Right atrium auricular region (tissue), 2 donors: ENCODE results near the gene NDST3. TPM values are rescaled to one million over a fixed set of nuclear protein-coding genes. Genes with fewer than 3 reads are reported as not detected.

Experiments
- DNase-seq: peaks from one replicate; pipeline ENCODE4 v3.0.0-alpha.2; 2019; ENCODE audit warnings: low spot score
- H3K27ac ChIP-seq, 2 donors: fragments of 200-600 bp; sonication (generic); 1 replicate in 1 of 2; 2 replicates in 1 of 2; pipeline ENCODE4 v1.5.1; 2016 to 2019
- H3K27me3 ChIP-seq, 2 donors: fragments of 200-600 bp; sonication (generic); one replicate each; pipeline versions ENCODE4 v1.5.1 to v1.6.0; 2017 to 2019
- H3K36me3 ChIP-seq: fragments of 200-600 bp; sonication (generic); one replicate; pipeline ENCODE4 v1.5.1; 2016
- H3K4me1 ChIP-seq, 2 donors: fragments of 200-600 bp; sonication (generic); one replicate each; pipeline versions ENCODE4 v1.5.1 to v1.6.0; 2017 to 2019
- H3K4me3 ChIP-seq, 2 donors: fragments of 200-600 bp; sonication (generic); 1 replicate in 1 of 2; 2 replicates in 1 of 2; pipeline ENCODE4 v1.5.1; 2017 to 2019; ENCODE audit warnings: mild to moderate bottlenecking in 1 of 2, moderate library complexity in 1 of 2
- H3K9me3 ChIP-seq, 2 donors: fragments of 200-600 bp; sonication (generic); one replicate each; pipeline ENCODE4 v1.5.1; 2019
- total RNA-seq, 2 donors: library from RNA; depleted of rRNA; stranded (reverse); fragments of >200 nt; gene quantifications; one replicate each; pipeline ENCODE4 v1.1.0, GENCODE V29; 2016
- TF ChIP-seq, protein P1 (sequence below), 2 donors: fragments of 200-600 bp; sonication (generic); IDR thresholded peaks; one replicate each; pipeline ENCODE4 v1.5.1; 2019; ENCODE audit warnings: antibody characterized with exemption in 2 of 2

Gene NDST3
- total RNA-seq, 2 donors from 2014 or later = 0.15 TPM; not detected in 1

DNA sequence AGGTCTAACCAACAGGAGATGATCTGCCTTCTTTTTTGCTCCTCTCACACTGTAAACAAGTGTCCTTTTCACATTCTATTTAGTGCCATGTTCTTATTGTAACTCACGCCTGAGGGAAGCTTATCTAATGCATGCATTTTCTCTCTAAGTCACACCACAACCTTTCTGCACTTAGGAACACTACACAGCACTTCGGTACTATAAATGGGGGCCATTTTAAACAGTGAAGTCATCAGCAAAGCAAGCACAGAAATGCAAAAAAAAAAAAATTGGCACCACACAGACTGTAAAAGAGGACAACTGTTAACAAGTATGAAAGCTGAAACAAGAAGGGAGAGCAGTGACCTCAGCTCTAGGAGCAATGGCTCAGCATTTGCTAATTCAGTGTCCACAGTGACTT is 273.4 kb downstream of the NDST3 start:
- H3K36me3 ChIP-seq = no peaks in the 10 kb centered on the region
- DNase-seq = no peak
- H3K9me3 ChIP-seq = no peaks in the 10 kb centered on the region
- TF ChIP-seq, protein P1, sequence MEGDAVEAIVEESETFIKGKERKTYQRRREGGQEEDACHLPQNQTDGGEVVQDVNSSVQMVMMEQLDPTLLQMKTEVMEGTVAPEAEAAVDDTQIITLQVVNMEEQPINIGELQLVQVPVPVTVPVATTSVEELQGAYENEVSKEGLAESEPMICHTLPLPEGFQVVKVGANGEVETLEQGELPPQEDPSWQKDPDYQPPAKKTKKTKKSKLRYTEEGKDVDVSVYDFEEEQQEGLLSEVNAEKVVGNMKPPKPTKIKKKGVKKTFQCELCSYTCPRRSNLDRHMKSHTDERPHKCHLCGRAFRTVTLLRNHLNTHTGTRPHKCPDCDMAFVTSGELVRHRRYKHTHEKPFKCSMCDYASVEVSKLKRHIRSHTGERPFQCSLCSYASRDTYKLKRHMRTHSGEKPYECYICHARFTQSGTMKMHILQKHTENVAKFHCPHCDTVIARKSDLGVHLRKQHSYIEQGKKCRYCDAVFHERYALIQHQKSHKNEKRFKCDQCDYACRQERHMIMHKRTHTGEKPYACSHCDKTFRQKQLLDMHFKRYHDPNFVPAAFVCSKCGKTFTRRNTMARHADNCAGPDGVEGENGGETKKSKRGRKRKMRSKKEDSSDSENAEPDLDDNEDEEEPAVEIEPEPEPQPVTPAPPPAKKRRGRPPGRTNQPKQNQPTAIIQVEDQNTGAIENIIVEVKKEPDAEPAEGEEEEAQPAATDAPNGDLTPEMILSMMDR (IDR thresholded peaks at IDR 0.05) = no peak
- no peaks in the 10 kb centered on the region for H3K27me3 ChIP-seq
- H3K4me3 ChIP-seq = no peak overlapping the region
- H3K27ac ChIP-seq = no peak overlapping the region
- H3K4me1 ChIP-seq = no peaks in the 10 kb centered on the region
